ENCODE measurements around the gene NACC2. TPM values are rescaled to one million over a fixed set of nuclear protein-coding genes. Genes with fewer than 3 reads are reported as not detected.

NACC2 gene
- total and polyA plus RNA-seq, 2 of the 8 experiments (the other 6 are each of a cell fraction or from before 2014, with no cell fraction given), result 8.3 to 14.0 TPM

- TF ChIP-seq EP300 (IDR thresholded peaks at IDR 0.05; ENCODE audit: borderline replicate concordance in 1 of 2, low read depth in 2 of 2, low read length in 2 of 2) (no peak), USF2 (IDR thresholded peaks at IDR 0.05; ENCODE audit: low read length) (no peak), RNF2 (IDR thresholded peaks at IDR 0.05; ENCODE audit: borderline replicate concordance, low read depth, low read length, missing control alignments, poor library complexity, severe bottlenecking) (no peak), SAP30 (IDR thresholded peaks at IDR 0.05; ENCODE audit: insufficient read depth, insufficient replicate concordance, low read length) (no peak)
These were observed 45.0 kb upstream of the NACC2 start (continued) for GRCh38 chr9:136140046-136140445.
